ENCODE measurements around the gene ALS2CL.

ALS2CL gene

DNA sequence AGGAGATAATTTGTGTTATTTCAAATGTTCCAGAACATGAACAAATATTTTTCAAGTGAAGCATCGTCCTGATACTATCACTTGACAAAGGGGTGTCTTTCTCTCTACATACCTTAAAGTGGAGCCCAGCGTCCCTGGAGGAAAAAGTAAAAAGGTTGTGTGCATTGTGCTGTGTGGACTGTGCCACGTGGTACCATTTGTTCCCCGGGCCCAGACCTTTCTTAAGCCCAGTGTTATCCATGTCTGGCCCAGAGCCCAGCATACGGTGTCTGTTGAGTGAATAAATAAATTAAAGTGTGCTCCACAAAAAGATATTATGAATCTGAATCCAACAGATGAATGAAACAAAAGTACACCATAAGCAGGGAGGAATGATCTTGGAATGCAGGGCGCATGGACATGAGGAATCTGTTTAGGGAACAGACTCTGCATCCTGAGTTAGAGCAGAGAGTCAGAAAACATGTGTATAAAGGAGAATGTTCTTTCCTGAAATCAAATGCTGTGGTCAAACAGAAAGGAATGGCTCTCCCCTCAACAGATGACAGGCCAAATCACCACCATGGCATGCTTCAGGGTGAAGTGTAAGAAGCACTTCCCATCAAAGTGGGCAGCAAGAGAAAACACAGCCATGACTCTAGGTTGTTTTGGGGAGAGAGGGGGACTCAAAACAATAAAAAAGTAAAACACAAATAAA is 32.3 kb upstream of the ALS2CL start:
- Histone ChIP-seq H3K36me3 (ENCODE audit: control insufficient read depth, low read depth, low read length) (no peaks in the 10 kb centered on the region), H3K9me3 (ENCODE audit: control insufficient read depth, low read depth, low read length) (no peaks in the 10 kb centered on the region), H3K4me1 (ENCODE audit: control insufficient read depth, low read depth, low read length) (peaks cover 8% of the 10 kb centered on the region), H3K4me3 (ENCODE audit: low read length) (no peak overlapping the region), H3K27ac (ENCODE audit: low read length) (no peak overlapping the region), H3K27me3 (ENCODE audit: control insufficient read depth, insufficient read depth, low read length) (no peaks in the 10 kb centered on the region), H3K9ac (ENCODE audit: low read length) (no peak overlapping the region)

DNA sequence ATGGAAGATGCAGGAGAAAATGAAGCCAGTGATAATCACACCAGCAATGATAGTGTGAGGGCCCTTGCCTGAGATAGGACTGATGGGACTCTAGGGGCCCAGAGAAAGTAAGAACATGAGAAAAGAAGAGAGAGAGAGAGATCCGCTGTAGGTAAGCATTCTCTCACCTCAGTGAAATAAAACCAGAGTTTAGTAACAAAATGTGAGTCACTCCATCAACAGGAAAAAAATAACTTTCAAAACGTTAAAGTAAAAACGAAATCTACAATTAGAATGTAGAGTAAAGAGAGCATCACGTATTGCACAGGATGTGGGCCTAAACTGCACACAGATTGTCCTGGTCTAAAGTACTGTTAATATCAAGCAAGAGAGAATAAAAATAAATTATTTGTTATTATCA is 30.9 kb upstream of the ALS2CL start:
- H3K4me1 ChIP-seq (ENCODE audit: control insufficient read depth, low read depth, low read length): peaks cover 8% of the 10 kb centered on the region
- no peaks in the 10 kb centered on the region for H3K9me3 ChIP-seq (ENCODE audit: control insufficient read depth, low read depth, low read length)

DNA sequence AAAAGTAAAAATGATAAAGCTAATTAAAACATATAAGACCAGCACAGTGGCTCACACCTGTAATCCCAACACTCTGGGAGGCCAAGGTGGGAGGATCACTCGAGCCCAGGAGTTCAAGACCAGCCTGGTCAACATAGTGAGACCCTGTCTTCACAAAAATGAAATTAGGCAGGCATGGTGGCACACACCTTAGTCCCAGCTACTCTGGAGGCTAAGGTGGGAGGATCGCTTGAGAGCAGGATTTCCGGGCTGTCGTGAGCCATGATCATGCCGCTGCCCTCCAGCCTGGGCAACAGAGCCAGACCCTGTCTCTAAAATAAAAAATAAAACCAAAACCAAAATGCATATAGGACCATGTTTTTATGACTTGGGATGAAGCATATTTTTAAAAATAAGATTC is 29.0 kb upstream of the ALS2CL start:
- no peaks in the 10 kb centered on the region for H3K36me3 ChIP-seq (ENCODE audit: control insufficient read depth, low read depth, low read length)
- H3K4me1 ChIP-seq (ENCODE audit: control insufficient read depth, low read depth, low read length): peaks cover 8% of the 10 kb centered on the region
- no peaks in the 10 kb centered on the region for H3K27me3 ChIP-seq (ENCODE audit: control insufficient read depth, insufficient read depth, low read length)
- H3K9me3 ChIP-seq (ENCODE audit: control insufficient read depth, low read depth, low read length): no peaks in the 10 kb centered on the region
- H3K9ac ChIP-seq (ENCODE audit: low read length): no peak overlapping the region
- H3K4me3 ChIP-seq (ENCODE audit: low read length): no peak overlapping the region
- no peak overlapping the region for H3K27ac ChIP-seq (ENCODE audit: low read length)

More for the DNA sequence above, 30.9 kb upstream of the ALS2CL start:
- Histone ChIP-seq H3K4me3 (ENCODE audit: low read length) (no peak overlapping the region), H3K9ac (ENCODE audit: low read length) (no peak overlapping the region), H3K27me3 (ENCODE audit: control insufficient read depth, insufficient read depth, low read length) (no peaks in the 10 kb centered on the region), H3K27ac (ENCODE audit: low read length) (no peak overlapping the region), H3K36me3 (ENCODE audit: control insufficient read depth, low read depth, low read length) (no peaks in the 10 kb centered on the region)

DNA sequence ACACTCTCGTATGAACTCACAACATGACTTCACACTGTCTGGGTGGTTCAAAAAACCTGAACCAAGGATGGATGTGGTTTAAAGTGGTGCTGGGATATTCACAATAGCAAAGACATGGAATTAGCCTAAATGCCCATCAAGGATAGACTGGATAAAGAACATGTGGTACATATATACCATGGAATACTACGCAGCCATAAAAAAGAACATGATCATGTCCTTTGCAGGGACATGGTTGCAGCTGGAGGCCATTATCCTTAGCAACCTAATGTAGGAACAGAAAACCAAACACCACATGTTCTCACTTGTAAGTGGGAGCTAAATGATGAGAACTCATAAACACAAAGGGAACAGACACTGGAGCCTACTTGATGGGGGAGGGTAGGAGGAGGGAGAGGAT is 27.5 kb upstream of the ALS2CL start:
- H3K36me3 ChIP-seq (ENCODE audit: control insufficient read depth, low read depth, low read length): no peaks in the 10 kb centered on the region
- no peaks in the 10 kb centered on the region for H3K27me3 ChIP-seq (ENCODE audit: control insufficient read depth, insufficient read depth, low read length)
- no peak overlapping the region for H3K27ac ChIP-seq (ENCODE audit: low read length)
- no peaks in the 10 kb centered on the region for H3K4me1 ChIP-seq (ENCODE audit: control insufficient read depth, low read depth, low read length)
- no peak overlapping the region for H3K9ac ChIP-seq (ENCODE audit: low read length)
- H3K9me3 ChIP-seq (ENCODE audit: control insufficient read depth, low read depth, low read length): no peaks in the 10 kb centered on the region
- no peak overlapping the region for H3K4me3 ChIP-seq (ENCODE audit: low read length)

DNA sequence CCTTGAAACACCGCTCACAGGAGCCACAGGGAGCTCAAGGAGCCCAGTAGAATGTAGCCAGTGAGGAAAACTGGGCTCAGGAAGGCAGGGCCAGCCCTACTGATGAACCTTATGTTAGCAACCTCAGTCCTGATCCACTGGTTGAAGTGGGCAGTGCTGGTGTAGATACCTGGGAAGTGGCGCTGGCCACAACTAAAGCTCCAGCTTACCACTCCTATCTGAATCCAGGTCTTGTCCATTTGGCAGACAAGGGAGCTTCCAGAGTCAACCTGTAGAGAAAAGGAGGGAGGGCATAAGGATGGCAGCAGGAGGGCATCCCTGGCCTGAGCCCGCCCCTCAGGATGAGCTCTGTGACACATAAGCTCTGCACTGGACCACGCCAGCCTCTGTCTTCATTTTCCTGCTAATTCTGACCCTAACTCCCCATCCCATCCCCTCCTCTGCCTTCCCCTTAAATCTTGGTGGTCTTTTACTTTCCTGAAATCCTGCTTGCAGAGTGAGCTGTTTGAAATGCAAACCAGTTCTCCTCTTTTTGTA is 26.3 kb upstream of the ALS2CL start:
- Histone ChIP-seq H3K4me3 (ENCODE audit: low read length) (no peak overlapping the region), H3K9me3 (ENCODE audit: control insufficient read depth, low read depth, low read length) (no peaks in the 10 kb centered on the region), H3K36me3 (ENCODE audit: control insufficient read depth, low read depth, low read length) (no peaks in the 10 kb centered on the region), H3K27ac (ENCODE audit: low read length) (no peak overlapping the region), H3K4me1 (ENCODE audit: control insufficient read depth, low read depth, low read length) (no peaks in the 10 kb centered on the region), H3K9ac (ENCODE audit: low read length) (no peak overlapping the region), H3K27me3 (ENCODE audit: control insufficient read depth, insufficient read depth, low read length) (no peaks in the 10 kb centered on the region)

DNA sequence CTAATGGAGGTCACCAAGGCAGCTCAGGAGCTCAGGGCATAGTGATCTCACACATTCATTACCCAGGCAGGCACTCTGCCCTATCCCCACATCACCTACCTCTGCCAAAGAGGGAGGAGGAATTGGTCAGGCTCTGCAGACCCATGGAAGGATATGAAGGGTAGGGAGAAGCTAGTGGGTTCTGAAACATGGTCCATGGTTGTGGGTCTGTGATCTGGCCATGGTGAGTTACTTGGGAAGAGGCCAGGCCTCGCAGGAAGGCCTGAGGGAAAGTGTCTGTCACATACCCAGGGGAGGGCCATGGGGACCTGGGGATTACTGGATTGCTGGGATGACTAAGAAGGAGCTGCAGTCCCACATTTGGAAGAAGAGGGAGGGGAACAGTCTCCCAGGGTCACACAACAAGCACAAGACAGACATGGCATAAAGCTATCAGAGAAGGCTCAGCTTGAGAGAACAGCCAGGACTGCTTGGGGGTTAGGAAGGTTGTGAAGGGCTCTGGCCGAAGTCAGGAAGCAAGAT is 25.6 kb upstream of the ALS2CL start:
- Histone ChIP-seq H3K36me3 (ENCODE audit: control insufficient read depth, low read depth, low read length) (no peaks in the 10 kb centered on the region), H3K9ac (ENCODE audit: low read length) (no peak overlapping the region), H3K4me1 (ENCODE audit: control insufficient read depth, low read depth, low read length) (no peaks in the 10 kb centered on the region), H3K4me3 (ENCODE audit: low read length) (no peak overlapping the region), H3K27ac (ENCODE audit: low read length) (no peak overlapping the region), H3K9me3 (ENCODE audit: control insufficient read depth, low read depth, low read length) (no peaks in the 10 kb centered on the region), H3K27me3 (ENCODE audit: control insufficient read depth, insufficient read depth, low read length) (no peaks in the 10 kb centered on the region)

DNA sequence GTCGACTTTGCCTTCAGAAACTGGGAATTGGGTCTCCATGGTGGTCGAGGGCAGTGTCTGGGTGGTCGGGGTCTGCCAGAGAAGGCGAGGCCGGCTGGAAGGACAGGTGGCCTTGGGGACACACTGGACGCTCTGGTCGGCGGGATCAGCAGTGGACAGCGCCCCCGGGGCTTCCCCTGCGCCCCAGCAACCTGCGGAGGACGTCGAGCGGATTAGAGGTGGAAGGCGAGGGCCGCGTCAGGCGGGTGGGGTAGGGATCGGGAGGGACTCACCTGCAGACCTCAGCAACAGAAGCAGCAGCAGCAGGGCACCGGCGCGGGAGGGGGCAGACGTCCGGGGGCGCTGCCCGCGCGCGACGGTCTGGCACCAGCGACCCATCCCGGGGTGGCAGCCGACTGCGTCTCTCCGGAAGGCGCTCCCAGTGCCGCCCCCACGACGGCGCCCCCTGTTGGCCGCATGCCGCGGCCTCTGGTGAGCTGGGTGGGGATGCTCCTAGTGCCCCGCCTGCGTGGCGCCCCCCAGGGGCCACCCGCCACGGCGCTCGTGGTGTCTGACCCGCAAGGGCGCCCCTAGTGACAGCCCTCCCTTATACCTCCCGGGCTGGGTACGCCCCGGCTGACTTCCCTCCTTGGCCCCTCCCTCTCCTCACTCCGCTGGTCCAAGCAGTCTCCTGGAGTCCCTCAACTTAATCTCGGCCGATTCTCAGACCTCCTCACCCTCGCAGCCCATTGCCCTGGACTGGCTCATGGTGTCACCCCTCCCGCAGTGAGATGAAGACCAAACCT is 24.2 kb upstream of the ALS2CL start, which contains the start of gene PRSS50:
Gene PRSS50, minus strand, starts transcription at position 423 of the 785 bp plus-strand sequence. Its CDS starts 45 bp downstream, at position 378.
- H3K27ac ChIP-seq (ENCODE audit: low read length): no peak within 1 kb of the TSS
- H3K27me3 ChIP-seq (ENCODE audit: control insufficient read depth, insufficient read depth, low read length): no peaks in the 10 kb centered on the region
- H3K9me3 ChIP-seq (ENCODE audit: control insufficient read depth, low read depth, low read length): no peaks in the 10 kb centered on the region
- H3K4me3 ChIP-seq (ENCODE audit: low read length): no peak within 1 kb of the TSS
- H3K9ac ChIP-seq (ENCODE audit: low read length): no peak within 1 kb of the TSS
- H3K36me3 ChIP-seq (ENCODE audit: control insufficient read depth, low read depth, low read length): no peaks in the 10 kb centered on the region
- no peaks in the 10 kb centered on the region for H3K4me1 ChIP-seq (ENCODE audit: control insufficient read depth, low read depth, low read length)

DNA sequence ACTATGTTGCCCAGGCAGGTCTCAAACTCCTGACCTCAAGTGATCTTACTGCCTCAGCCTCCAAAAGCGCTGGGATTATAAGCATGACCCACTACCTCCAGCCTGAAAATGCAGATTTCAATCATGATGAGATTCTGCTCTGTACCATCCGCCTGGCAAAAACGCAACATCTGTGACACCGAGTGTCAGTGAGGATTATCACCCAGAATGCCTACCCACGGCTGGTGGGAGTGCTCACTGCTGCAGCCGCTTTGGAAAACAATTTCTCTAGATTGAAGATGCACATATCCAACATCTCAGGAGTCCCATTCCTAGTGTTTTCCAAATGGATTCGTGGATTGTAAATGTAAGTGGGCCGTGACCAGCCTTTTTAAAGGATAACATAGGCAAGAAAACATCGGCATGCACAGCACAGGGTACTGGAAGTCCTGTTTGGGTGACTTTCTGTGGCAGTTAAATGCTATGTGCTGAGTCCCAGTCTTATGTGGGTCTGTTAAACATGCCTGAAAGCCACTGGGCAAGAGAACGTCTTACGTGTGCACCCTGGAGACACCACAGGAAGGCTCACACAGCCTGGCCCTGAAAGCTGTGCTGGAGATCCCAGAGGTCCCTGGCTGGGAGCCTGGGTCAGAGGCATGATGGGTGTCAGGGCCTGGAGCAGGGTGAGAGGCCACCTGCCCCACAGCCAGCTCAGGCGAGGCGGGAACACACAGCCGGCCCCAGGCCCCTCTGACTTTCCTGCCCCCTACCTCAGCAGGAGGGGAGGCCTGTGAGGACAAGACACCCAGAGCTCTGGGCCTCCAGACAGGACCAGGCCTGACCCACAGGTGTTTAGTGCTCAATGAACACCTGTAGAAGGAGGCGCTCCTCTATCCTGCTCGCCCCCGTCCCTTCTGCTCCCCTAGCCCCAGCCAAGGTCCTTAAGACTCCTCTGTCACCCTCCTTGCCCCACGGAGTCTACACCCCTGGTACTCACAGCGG is 23.3 kb upstream of the ALS2CL start:
- no peak overlapping the region for H3K4me3 ChIP-seq (ENCODE audit: low read length)
- no peaks in the 10 kb centered on the region for H3K36me3 ChIP-seq (ENCODE audit: control insufficient read depth, low read depth, low read length)
- no peaks in the 10 kb centered on the region for H3K27me3 ChIP-seq (ENCODE audit: control insufficient read depth, insufficient read depth, low read length)
- no peak overlapping the region for H3K27ac ChIP-seq (ENCODE audit: low read length)
- no peaks in the 10 kb centered on the region for H3K9me3 ChIP-seq (ENCODE audit: control insufficient read depth, low read depth, low read length)
- H3K9ac ChIP-seq (ENCODE audit: low read length): no peak overlapping the region
- no peaks in the 10 kb centered on the region for H3K4me1 ChIP-seq (ENCODE audit: control insufficient read depth, low read depth, low read length)

DNA sequence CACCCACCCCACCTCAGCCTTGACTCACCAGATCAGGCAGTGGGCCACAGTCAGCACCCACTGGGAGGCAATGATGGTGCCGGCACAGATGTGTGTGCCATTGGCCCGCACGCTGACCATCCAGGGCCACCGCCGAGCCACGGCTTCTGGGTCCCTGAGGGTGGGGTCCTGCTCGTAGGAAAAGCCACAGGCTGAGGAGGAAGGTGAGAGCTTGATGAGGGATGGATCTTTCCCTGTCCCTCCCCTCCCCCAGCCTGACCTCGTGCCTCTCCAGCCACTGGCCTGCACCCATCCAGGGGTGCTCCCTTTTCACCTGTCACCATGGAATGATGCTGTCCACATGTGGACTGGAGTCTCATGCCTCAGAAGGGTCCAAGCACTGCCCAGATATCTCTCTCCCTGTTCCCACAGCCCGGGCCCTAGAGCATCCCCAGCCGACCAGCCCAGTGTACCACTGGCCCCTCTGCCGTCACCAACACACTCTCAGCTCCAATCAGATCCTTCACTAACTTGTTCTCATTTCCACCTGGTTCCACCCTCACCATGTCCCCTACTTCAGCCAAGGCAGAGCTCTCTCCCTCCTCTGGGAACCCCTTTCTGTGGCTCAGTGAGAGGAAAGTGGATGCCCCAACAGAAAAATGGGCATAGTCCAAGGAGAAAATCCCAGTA is 22.2 kb upstream of the ALS2CL start:
- H3K4me1 ChIP-seq (ENCODE audit: control insufficient read depth, low read depth, low read length): no peaks in the 10 kb centered on the region
- no peak overlapping the region for H3K27ac ChIP-seq (ENCODE audit: low read length)
- no peak overlapping the region for H3K9ac ChIP-seq (ENCODE audit: low read length)
- H3K27me3 ChIP-seq (ENCODE audit: control insufficient read depth, insufficient read depth, low read length): no peaks in the 10 kb centered on the region
- no peaks in the 10 kb centered on the region for H3K36me3 ChIP-seq (ENCODE audit: control insufficient read depth, low read depth, low read length)
- no peaks in the 10 kb centered on the region for H3K9me3 ChIP-seq (ENCODE audit: control insufficient read depth, low read depth, low read length)
- H3K4me3 ChIP-seq (ENCODE audit: low read length): no peak overlapping the region

DNA sequence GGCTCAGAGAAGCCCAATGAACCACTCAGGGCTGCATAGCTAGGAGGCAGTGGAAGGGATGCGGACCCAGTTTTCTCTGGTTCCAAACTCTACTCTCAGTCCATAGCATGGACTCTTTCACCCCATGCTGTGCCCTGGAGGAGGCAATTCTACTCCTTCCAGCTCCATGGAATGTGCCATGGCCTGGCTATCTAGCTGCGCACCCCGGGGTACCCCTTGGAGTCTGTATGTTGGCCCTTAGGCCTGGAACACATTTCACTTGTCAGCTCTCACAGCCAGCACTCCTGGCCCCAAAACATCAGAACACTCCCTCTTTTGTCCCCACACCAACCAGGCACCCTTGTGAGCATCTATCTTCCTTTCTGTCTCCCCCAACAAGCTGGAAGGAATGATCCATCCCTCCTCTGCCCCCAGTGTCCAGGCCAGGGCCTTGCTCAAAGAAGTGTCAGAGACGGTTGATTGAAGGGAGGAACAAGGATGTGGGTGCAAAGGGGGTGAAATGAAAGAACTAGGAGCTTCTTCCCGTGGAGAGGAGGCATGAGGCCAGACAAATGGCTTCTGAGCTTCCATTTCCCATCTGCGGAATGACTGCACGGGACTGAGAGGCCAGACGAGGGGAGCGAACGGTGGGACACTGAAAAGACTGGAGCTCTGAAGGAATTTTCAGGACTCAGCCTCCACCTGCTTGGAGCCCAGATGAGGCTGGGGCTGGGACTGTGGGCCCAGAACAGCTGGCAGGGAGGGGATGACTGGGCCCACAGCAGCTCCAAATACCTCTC is 21.4 kb upstream of the ALS2CL start:
- Histone ChIP-seq H3K4me1 (ENCODE audit: control insufficient read depth, low read depth, low read length) (no peaks in the 10 kb centered on the region), H3K27ac (ENCODE audit: low read length) (no peak overlapping the region), H3K9me3 (ENCODE audit: control insufficient read depth, low read depth, low read length) (no peaks in the 10 kb centered on the region), H3K4me3 (ENCODE audit: low read length) (no peak overlapping the region), H3K9ac (ENCODE audit: low read length) (no peak overlapping the region), H3K36me3 (ENCODE audit: control insufficient read depth, low read depth, low read length) (no peaks in the 10 kb centered on the region), H3K27me3 (ENCODE audit: control insufficient read depth, insufficient read depth, low read length) (no peaks in the 10 kb centered on the region)

Data from iPS-18a (cell line).